Keratinocyte (primary cell): ENCODE results near the gene STOX2. TPM values are rescaled to one million over a fixed set of nuclear protein-coding genes. Genes with fewer than 3 reads are reported as not detected.

Source experiments
- DNase-seq: peaks from one replicate; pipeline ENCODE4 v3.0.0-alpha.2; 2011; ENCODE audit warnings: low read depth, missing footprints, low spot score
- FAIRE-seq: peaks from 2 replicates; lab custom pipeline; 2011; peaks lifted over from hg19 to GRCh38; lab: Jason Lieb, UNC
- H2AFZ ChIP-seq: 2 replicates; pipeline ENCODE4 v1.6.0; 2012; ENCODE audit warnings: low read length, control low read depth, inconsistent platforms; ENCODE audit not compliant: control insufficient read depth
- H3K27ac ChIP-seq: 2 replicates; pipeline ENCODE4 v1.5.1; 2011; ENCODE audit warnings: low read length; ENCODE audit not compliant: control insufficient read depth, insufficient read depth
- H3K27me3 ChIP-seq: 3 replicates; pipeline ENCODE4 v1.6.0; 2011; ENCODE audit warnings: low read length; ENCODE audit not compliant: control insufficient read depth, insufficient read depth; ENCODE audit errors: extremely low read depth
- H3K36me3 ChIP-seq, 2 experiments: 2 replicates in 1 of 2; 3 replicates in 1 of 2; pipeline ENCODE4 v1.5.1; 2011; ENCODE audit warnings: low read length in 2 of 2, mild to moderate bottlenecking in 1 of 2; ENCODE audit not compliant: control insufficient read depth in 2 of 2, insufficient read depth in 2 of 2; ENCODE audit errors: extremely low read depth in 1 of 2
- H3K4me1 ChIP-seq: 3 replicates; pipeline ENCODE4 v1.5.1; 2011; ENCODE audit warnings: low read length; ENCODE audit not compliant: control insufficient read depth, insufficient read depth; ENCODE audit errors: extremely low read depth
- H3K4me2 ChIP-seq: 3 replicates; pipeline ENCODE4 v1.6.0; 2011; ENCODE audit warnings: low read depth, low read length; ENCODE audit not compliant: control insufficient read depth, insufficient read depth; ENCODE audit errors: extremely low read depth
- H3K4me3 ChIP-seq, 3 experiments: fragments of 200-600 bp in 1 of 3; sonication (generic) in 1 of 3; 2 replicates in 2 of 3; 3 replicates in 1 of 3; pipeline ENCODE4 v1.5.1; 2011 to 2016; ENCODE audit warnings: low read length in 3 of 3, mild to moderate bottlenecking in 3 of 3, control low read depth in 2 of 3, inconsistent platforms in 1 of 3, low read depth in 1 of 3, mixed read lengths in 1 of 3, mixed run types in 1 of 3, moderate library complexity in 1 of 3; ENCODE audit not compliant: control insufficient read depth in 2 of 3, insufficient read depth in 2 of 3; ENCODE audit errors: extremely low read depth in 1 of 3
- H3K79me2 ChIP-seq: 2 replicates; pipeline ENCODE4 v1.6.0; 2012; ENCODE audit warnings: low read length; ENCODE audit not compliant: control insufficient read depth, insufficient read depth
- H3K9ac ChIP-seq: 3 replicates; pipeline ENCODE4 v1.6.0; 2011; ENCODE audit warnings: low read length; ENCODE audit not compliant: control insufficient read depth, insufficient read depth; ENCODE audit errors: extremely low read depth
- H3K9me1 ChIP-seq: 3 replicates; pipeline ENCODE4 v1.6.0; 2011; ENCODE audit warnings: low read length; ENCODE audit not compliant: control insufficient read depth, insufficient read depth; ENCODE audit errors: extremely low read depth
- H3K9me3 ChIP-seq: 2 replicates; pipeline ENCODE4 v1.5.1; 2012; ENCODE audit warnings: low read depth, low read length; ENCODE audit not compliant: control insufficient read depth
- H4K20me1 ChIP-seq: 3 replicates; pipeline ENCODE4 v1.6.0; 2011; ENCODE audit warnings: low read length; ENCODE audit not compliant: control insufficient read depth, insufficient read depth; ENCODE audit errors: extremely low read depth
- EZH2 ChIP-seq: IDR thresholded peaks from one replicate; pipeline ENCODE4 v1.6.1; 2012; ENCODE audit warnings: inconsistent platforms, mild to moderate bottlenecking, low read length, moderate library complexity
- dilution Hi-C: fragments of 300-500 bp; cut with MboI; formaldehyde crosslinking; loops from one replicate; pipeline ENCODE4 v1.7.0; 2020; ENCODE audit warnings: low sequenced_read_pairs; ENCODE audit not compliant: extremely low pct_ligation_motif_present
- polyA plus RNA-seq, 5 experiments: library from polyadenylated mRNA; depleted of rRNA in 3 of 5; stranded (reverse) in 3 of 5; stranded (forward) in 1 of 5; unstranded in 1 of 5; fragments of >200 nt; gene quantifications; 1 replicate in 1 of 5; 2 replicates in 3 of 5; 3 replicates in 1 of 5; pipeline versions ENCODE4 v1.2.1 to v1.2.3, GENCODE V29; 2011 to 2012; ENCODE audit warnings: missing spikeins in 2 of 5, low read depth in 1 of 5, low replicate concordance in 1 of 5
- TF ChIP-seq, protein P1 (sequence below), 3 experiments: IDR thresholded peaks in 1 of 3; conservative IDR thresholded peaks in 1 of 3; optimal IDR thresholded peaks in 1 of 3; 2 replicates in 2 of 3; 3 replicates in 1 of 3; pipeline versions ENCODE3 to v1.5.1; 2011; ENCODE audit warnings: low read length in 3 of 3, mild to moderate bottlenecking in 3 of 3, moderate library complexity in 2 of 3, control low read depth in 1 of 3, inconsistent platforms in 1 of 3; ENCODE audit not compliant: insufficient read depth in 2 of 3; ENCODE audit errors: extremely low read depth in 1 of 3

Gene STOX2
- polyA plus RNA-seq, 1 donor (not counting 4 experiments of a cell fraction or from before 2014, with no cell fraction given), result 1.6 TPM

DNA sequence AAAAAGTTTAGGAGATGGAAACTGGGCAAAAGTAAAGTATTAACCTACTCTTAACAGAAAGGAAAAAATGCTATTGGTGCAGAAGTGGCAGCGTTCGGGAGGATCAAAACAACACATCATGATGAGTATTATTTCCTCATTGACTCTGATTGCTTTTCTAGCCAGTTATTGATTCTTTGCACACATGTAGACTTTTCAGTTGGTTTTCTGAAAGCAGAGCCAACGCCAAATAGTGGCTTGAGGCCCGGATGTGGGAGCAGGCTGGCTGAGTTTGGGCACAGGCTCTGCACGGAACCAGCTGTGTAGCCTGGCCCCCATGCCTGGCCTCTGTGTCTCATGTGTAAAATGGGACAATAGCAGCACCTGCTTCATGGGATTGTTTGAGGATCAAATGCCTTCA is 21.8 kb downstream of the STOX2 start:
- Histone ChIP-seq H3K36me3 (no peaks in the 10 kb centered on the region), H3K9ac (no peak overlapping the region), H3K9me1 (no peaks in the 10 kb centered on the region), H3K27me3 (no peaks in the 10 kb centered on the region), H2AFZ (no peak overlapping the region), H3K4me2 (no peak overlapping the region), H3K79me2 (no peaks in the 10 kb centered on the region), H3K9me3 (no peaks in the 10 kb centered on the region), H3K4me3 (no peak overlapping the region), H3K4me1 (no peaks in the 10 kb centered on the region), H3K27ac (no peak overlapping the region), H4K20me1 (no peaks in the 10 kb centered on the region)
- DNase-seq, result no peak
- TF ChIP-seq EZH2, result no peak
- TF ChIP-seq, protein P1, sequence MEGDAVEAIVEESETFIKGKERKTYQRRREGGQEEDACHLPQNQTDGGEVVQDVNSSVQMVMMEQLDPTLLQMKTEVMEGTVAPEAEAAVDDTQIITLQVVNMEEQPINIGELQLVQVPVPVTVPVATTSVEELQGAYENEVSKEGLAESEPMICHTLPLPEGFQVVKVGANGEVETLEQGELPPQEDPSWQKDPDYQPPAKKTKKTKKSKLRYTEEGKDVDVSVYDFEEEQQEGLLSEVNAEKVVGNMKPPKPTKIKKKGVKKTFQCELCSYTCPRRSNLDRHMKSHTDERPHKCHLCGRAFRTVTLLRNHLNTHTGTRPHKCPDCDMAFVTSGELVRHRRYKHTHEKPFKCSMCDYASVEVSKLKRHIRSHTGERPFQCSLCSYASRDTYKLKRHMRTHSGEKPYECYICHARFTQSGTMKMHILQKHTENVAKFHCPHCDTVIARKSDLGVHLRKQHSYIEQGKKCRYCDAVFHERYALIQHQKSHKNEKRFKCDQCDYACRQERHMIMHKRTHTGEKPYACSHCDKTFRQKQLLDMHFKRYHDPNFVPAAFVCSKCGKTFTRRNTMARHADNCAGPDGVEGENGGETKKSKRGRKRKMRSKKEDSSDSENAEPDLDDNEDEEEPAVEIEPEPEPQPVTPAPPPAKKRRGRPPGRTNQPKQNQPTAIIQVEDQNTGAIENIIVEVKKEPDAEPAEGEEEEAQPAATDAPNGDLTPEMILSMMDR (optimal IDR thresholded peaks at IDR 0.05 in 1 of 3, IDR thresholded peaks at IDR 0.05 in 1 of 3, conservative IDR thresholded peaks at IDR 0.05 in 1 of 3; ENCODE audit: extremely low read depth in 1 of 3, insufficient read depth in 2 of 3, low read length in 3 of 3), result no peak
- dilution Hi-C loops, result no loop called here
- no peak for FAIRE-seq

DNA sequence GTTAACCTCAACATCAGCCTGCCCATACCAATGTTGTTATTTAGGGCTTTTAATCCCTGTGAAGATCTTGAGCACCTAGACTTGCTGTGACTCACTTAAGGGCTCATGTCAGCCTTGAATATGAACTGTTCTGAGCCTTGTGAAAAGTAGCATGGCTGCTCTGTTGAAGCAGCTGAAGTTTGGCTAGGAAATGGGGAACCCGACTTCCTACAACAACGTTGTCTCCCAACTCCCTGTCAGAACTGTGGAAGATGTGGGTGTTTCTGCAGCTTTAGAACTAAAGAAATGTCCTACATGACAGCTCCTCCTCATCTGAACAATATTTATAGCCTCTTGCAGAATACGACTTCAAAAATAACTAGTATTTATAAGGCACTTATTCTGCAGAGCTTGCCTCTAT is 27.5 kb downstream of the STOX2 start:
- H3K27ac ChIP-seq, result no peak overlapping the region
- TF ChIP-seq, protein P1 (optimal IDR thresholded peaks at IDR 0.05 in 1 of 3, IDR thresholded peaks at IDR 0.05 in 1 of 3, conservative IDR thresholded peaks at IDR 0.05 in 1 of 3; ENCODE audit: extremely low read depth in 1 of 3, insufficient read depth in 2 of 3, low read length in 3 of 3), result no peak
- no peak for TF ChIP-seq EZH2
- no peaks in the 10 kb centered on the region for H3K4me1 ChIP-seq
- no peaks in the 10 kb centered on the region for H3K27me3 ChIP-seq
- H3K9me1 ChIP-seq, result no peaks in the 10 kb centered on the region
- H3K9me3 ChIP-seq, result no peaks in the 10 kb centered on the region
- H3K4me3 ChIP-seq, result no peak overlapping the region
- no peak overlapping the region for H3K9ac ChIP-seq
- dilution Hi-C loops, result no loop called here
- H2AFZ ChIP-seq, result no peak overlapping the region
- FAIRE-seq (no peak), DNase-seq (no peak)
- no peaks in the 10 kb centered on the region for H4K20me1 ChIP-seq
- no peaks in the 10 kb centered on the region for H3K79me2 ChIP-seq
- H3K4me2 ChIP-seq, result no peak overlapping the region
- no peaks in the 10 kb centered on the region for H3K36me3 ChIP-seq
